Mesenchymal stem cell (in vitro differentiated cells and primary cell): ENCODE data around the gene NDUFB8.

Experiments used
- DNase-seq: peaks from one replicate; pipeline ENCODE4 v3.0.0-alpha.2; 2013
- H2AFZ ChIP-seq: one replicate; pipeline ENCODE4 v1.6.1; 2013; ENCODE audit warnings: low read depth, mild to moderate bottlenecking, control low read depth, inconsistent platforms, low read length, moderate library complexity
- H2AK5ac ChIP-seq: 2 replicates; pipeline ENCODE4 v1.6.1; 2013; ENCODE audit warnings: low read length, moderate library complexity, mild to moderate bottlenecking, inconsistent platforms; ENCODE audit not compliant: severe bottlenecking
- H2BK120ac ChIP-seq: one replicate; pipeline ENCODE4 v1.6.1; 2013; ENCODE audit warnings: low read depth, mild to moderate bottlenecking, inconsistent platforms, low read length, moderate library complexity
- H2BK12ac ChIP-seq, 2 experiments: one replicate each; pipeline ENCODE4 v1.6.1; 2013; ENCODE audit warnings: inconsistent platforms in 2 of 2, low read length in 2 of 2, mild to moderate bottlenecking in 2 of 2, moderate library complexity in 2 of 2, control low read depth in 1 of 2
- H2BK15ac ChIP-seq: one replicate; pipeline ENCODE4 v1.6.1; 2013; ENCODE audit warnings: mild to moderate bottlenecking, low read depth, inconsistent platforms; ENCODE audit not compliant: poor library complexity, severe bottlenecking
- H2BK5ac ChIP-seq: 2 replicates; pipeline ENCODE4 v1.6.1; 2013; ENCODE audit warnings: low read depth, mild to moderate bottlenecking, low read length, control low read depth, inconsistent platforms; ENCODE audit not compliant: poor library complexity, severe bottlenecking
- H3K14ac ChIP-seq, 2 experiments: one replicate each; pipeline ENCODE4 v1.6.1; 2013; ENCODE audit warnings: inconsistent platforms in 2 of 2, low read length in 2 of 2, control low read depth in 1 of 2, mild to moderate bottlenecking in 1 of 2, moderate library complexity in 1 of 2
- H3K18ac ChIP-seq, 2 experiments: one replicate each; pipeline ENCODE4 v1.6.1; 2013; ENCODE audit warnings: inconsistent platforms in 2 of 2, low read length in 2 of 2, control low read depth in 1 of 2, low read depth in 1 of 2, mild to moderate bottlenecking in 1 of 2
- H3K23ac ChIP-seq, 2 experiments: one replicate each; pipeline ENCODE4 v1.6.1; 2013; ENCODE audit warnings: inconsistent platforms in 2 of 2, low read length in 2 of 2, mild to moderate bottlenecking in 2 of 2, moderate library complexity in 2 of 2, control low read depth in 1 of 2
- H3K27ac ChIP-seq: 2 replicates; pipeline ENCODE4 v1.5.1; 2013; ENCODE audit warnings: mild to moderate bottlenecking, moderate library complexity, low read length, control low read depth, inconsistent platforms; ENCODE audit not compliant: poor library complexity, severe bottlenecking
- H3K27me3 ChIP-seq, 2 experiments: 2 replicates each; pipeline versions ENCODE4 v1.6.1 to v1.7.0; 2013; ENCODE audit warnings: low read length in 2 of 2, mild to moderate bottlenecking in 2 of 2, moderate library complexity in 2 of 2, control low read depth in 1 of 2, inconsistent platforms in 1 of 2; ENCODE audit not compliant: control insufficient read depth in 1 of 2, insufficient read depth in 1 of 2
- H3K36me3 ChIP-seq, 2 experiments: 2 replicates each; pipeline versions ENCODE4 v1.6.1 to v1.7.0; 2013; ENCODE audit warnings: low read length in 2 of 2, control low read depth in 1 of 2, inconsistent platforms in 1 of 2, low read depth in 1 of 2, mild to moderate bottlenecking in 1 of 2; ENCODE audit not compliant: insufficient read depth in 2 of 2, control insufficient read depth in 1 of 2
- H3K4ac ChIP-seq, 2 experiments: one replicate each; pipeline ENCODE4 v1.6.1; 2013; ENCODE audit warnings: inconsistent platforms in 2 of 2, low read length in 2 of 2, mild to moderate bottlenecking in 2 of 2, moderate library complexity in 2 of 2, control low read depth in 1 of 2, low read depth in 1 of 2
- H3K4me1 ChIP-seq: 2 replicates; pipeline ENCODE4 v1.6.1; 2013; ENCODE audit warnings: low read depth, low read length, control low read depth; ENCODE audit not compliant: control insufficient read depth, insufficient read depth
- H3K4me2 ChIP-seq: 2 replicates; pipeline ENCODE4 v1.6.1; 2013; ENCODE audit warnings: low read length, mild to moderate bottlenecking, inconsistent platforms; ENCODE audit not compliant: poor library complexity, severe bottlenecking
- H3K4me3 ChIP-seq, 2 experiments: 2 replicates each; pipeline versions ENCODE4 v1.5.1 to v1.7.0; 2013; ENCODE audit warnings: low read length in 2 of 2, mild to moderate bottlenecking in 2 of 2, control low read depth in 1 of 2, low read depth in 1 of 2; ENCODE audit not compliant: insufficient read depth in 1 of 2
- H3K79me1 ChIP-seq: replicated peaks from 2 replicates; pipeline ENCODE4 v1.6.1; 2013; ENCODE audit warnings: mild to moderate bottlenecking, control low read depth, low read length, inconsistent platforms; ENCODE audit not compliant: poor library complexity, severe bottlenecking
- H3K9ac ChIP-seq: 2 replicates; pipeline ENCODE4 v1.7.0; 2013; ENCODE audit warnings: mild to moderate bottlenecking, low read length, moderate library complexity
- H3K9me3 ChIP-seq: 2 replicates; pipeline ENCODE4 v1.7.0; 2013; ENCODE audit warnings: mild to moderate bottlenecking, low read length; ENCODE audit not compliant: control insufficient read depth
- H4K8ac ChIP-seq: one replicate; pipeline ENCODE4 v1.6.1; 2013; ENCODE audit warnings: inconsistent platforms, mild to moderate bottlenecking, low read length, moderate library complexity
- H4K91ac ChIP-seq: one replicate; pipeline ENCODE4 v1.6.1; 2013; ENCODE audit warnings: mild to moderate bottlenecking, low read length, inconsistent platforms
- WGBS: methylation state at CpG from one replicate; pipeline ENCODE4 v1.1.7; 2013; ENCODE audit warnings: mixed read lengths; 5-methylcytosine and 5-hydroxymethylcytosine counted together

The NDUFB8 gene

DNA sequence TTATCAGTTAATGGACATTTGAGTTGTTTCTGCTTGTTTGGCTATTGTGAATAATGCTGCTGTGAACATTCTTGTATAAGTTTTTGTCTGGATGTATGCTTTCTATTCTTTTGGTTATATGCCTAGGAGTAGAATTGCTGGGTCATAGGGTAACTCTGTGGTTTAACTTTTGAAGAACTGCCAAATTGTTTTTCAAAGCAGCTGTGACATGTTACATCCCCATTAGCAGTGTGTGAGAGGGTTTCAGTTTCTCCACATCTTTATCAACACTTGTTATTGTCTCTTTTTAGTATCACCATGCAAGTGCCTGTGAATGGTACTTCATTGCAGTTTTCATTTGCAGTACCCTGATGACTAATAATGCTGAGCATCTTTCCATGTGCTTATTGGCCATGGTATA, 2.1 kb upstream of the NDUFB8 start:
- Histone ChIP-seq H3K4me2 (no peak overlapping the region), H3K14ac (no peak overlapping the region), H2AK5ac (no peak overlapping the region), H3K79me1 (peaks cover 23% of the 10 kb centered on the region), H2BK12ac (no peak overlapping the region), H3K18ac (no peak overlapping the region), H3K4me1 (peaks cover 6% of the 10 kb centered on the region), H3K4ac (no peak overlapping the region), H3K9ac (no peak overlapping the region), H3K4me3 (no peak overlapping the region), H4K8ac (no peak overlapping the region), H2BK15ac (no peak overlapping the region), H4K91ac (no peak overlapping the region), H3K27me3 (no peaks in the 10 kb centered on the region), H3K9me3 (no peaks in the 10 kb centered on the region), H2BK120ac (no peak overlapping the region), H2AFZ (no peak overlapping the region), H3K36me3 (peaks cover 2 to 12% of the 10 kb centered on the region in 2 experiments), H2BK5ac (no peak overlapping the region), H3K27ac (no peak overlapping the region), H3K23ac (no peak overlapping the region)
- DNase-seq: no peak

DNA sequence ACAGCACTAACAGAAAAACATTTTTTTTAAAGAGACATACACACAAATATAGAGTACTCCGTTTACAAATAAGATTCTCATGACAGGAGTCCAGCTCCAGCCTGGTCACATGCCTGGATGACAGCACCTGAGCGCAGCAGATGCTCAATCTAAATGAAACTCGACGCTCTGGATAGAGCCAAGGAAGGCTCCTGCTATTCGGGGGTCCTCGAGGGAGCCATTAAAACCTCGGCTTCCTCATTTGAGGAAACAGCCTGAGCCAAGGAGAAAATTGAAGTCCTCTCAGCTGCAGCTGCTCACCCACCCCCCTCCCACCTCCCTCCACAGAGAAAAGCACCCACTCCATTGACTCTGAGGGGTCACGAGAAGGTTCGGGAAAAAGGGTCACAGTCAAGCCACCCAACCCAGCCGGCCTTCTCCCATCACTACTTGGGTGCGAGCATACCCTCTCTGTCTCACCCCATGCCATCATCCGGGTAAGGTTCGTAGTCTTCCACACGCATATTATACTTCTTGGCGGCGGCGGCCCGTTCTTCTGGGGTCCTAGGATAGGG, 673 bp downstream of the NDUFB8 start:
- peak overlapping the region; percentile 90 for H4K91ac ChIP-seq
- H2BK15ac ChIP-seq: peak overlapping the region; percentile 83
- no peak overlapping the region for H3K27ac ChIP-seq
- H3K9me3 ChIP-seq: no peaks in the 10 kb centered on the region
- 6% methylated on average over 17 of the region's 18 CpGs for WGBS
- no peaks in the 10 kb centered on the region for H3K27me3 ChIP-seq
- peak overlapping the region; percentile 99 for H3K4me2 ChIP-seq
- peaks cover 6% of the 10 kb centered on the region for H3K4me1 ChIP-seq
- peak overlapping the region; percentile 87 to 97 for H3K4ac ChIP-seq
- peak overlapping the region; percentile 97 for H3K9ac ChIP-seq
- peak overlapping the region; percentile 99 for H4K8ac ChIP-seq
- peak overlapping the region in 1 of 2 experiments; percentile 99 for H3K23ac ChIP-seq
- H2AK5ac ChIP-seq: peak overlapping the region; percentile 81
- H2BK12ac ChIP-seq: peak overlapping the region in 1 of 2 experiments; percentile 3
- H2BK5ac ChIP-seq: peak overlapping the region; percentile 68
- peaks cover 24 to 39% of the 10 kb centered on the region in 2 experiments for H3K36me3 ChIP-seq
- H2AFZ ChIP-seq: peak overlapping the region; percentile 18
- peak overlapping the region; percentile 98 to 99 for H3K4me3 ChIP-seq
- no peak overlapping the region for H2BK120ac ChIP-seq
- peak overlapping the region; percentile 92 to 95 for H3K18ac ChIP-seq
- peak; percentile 24 for DNase-seq
- peak overlapping the region; percentile 25 to 68 for H3K14ac ChIP-seq
- peaks cover 27% of the 10 kb centered on the region for H3K79me1 ChIP-seq

DNA sequence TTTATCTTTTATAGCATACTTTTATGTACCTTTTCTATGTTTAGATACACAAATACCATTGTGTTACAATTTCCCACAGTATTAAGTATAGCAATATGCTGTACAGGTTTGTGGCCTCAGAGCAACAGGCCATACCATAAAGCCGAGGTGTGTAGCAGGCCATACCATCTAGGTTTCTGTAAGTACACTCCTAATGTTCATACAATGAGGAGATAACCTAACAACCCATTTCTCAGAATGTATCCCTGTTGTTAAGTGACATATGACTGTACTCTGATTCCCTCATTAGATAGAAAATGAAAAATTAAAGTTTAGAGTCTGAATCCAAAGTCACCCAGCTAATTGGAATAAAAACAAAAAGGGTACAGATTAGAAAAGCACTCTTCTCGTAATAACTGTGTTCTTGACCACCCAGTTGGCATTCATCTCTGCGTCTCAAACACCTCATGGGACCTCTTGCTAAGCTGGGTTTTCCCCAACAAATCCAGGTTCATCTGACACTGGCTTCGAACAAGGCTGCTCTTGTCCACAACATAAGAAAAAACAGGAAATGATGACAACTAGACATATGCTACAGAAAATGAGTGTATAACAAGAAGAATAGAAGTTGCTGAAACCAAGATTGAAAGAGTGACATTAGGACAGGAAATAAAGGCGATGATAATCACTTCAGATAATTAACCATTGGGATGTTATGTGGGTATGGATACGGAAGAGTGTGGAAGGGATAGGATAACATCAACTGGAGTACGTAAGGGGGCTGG, 1.4 kb downstream of the NDUFB8 start:
- peaks cover 27% of the 10 kb centered on the region for H3K79me1 ChIP-seq
- no peak overlapping the region for H2BK15ac ChIP-seq
- no peak overlapping the region for H4K91ac ChIP-seq
- no peak overlapping the region for H3K18ac ChIP-seq
- peak overlapping the region in 1 of 2 experiments; percentile 98 for H3K4me3 ChIP-seq
- H3K9ac ChIP-seq: peak overlapping the region; percentile 97
- H3K9me3 ChIP-seq: no peaks in the 10 kb centered on the region
- no peak overlapping the region for H2BK5ac ChIP-seq
- H3K14ac ChIP-seq: no peak overlapping the region
- WGBS: 76% methylated on average over 4 of the region's 7 CpGs
- H4K8ac ChIP-seq: no peak overlapping the region
- H2AFZ ChIP-seq: no peak overlapping the region
- peaks cover 26 to 46% of the 10 kb centered on the region in 2 experiments for H3K36me3 ChIP-seq
- H3K27ac ChIP-seq: no peak overlapping the region
- H2AK5ac ChIP-seq: no peak overlapping the region
- H2BK12ac ChIP-seq: no peak overlapping the region
- peaks cover 6% of the 10 kb centered on the region for H3K4me1 ChIP-seq
- no peak overlapping the region for H3K4ac ChIP-seq
- DNase-seq: no peak
- H3K4me2 ChIP-seq: peak overlapping the region; percentile 99
- H3K23ac ChIP-seq: no peak overlapping the region
- H3K27me3 ChIP-seq: no peaks in the 10 kb centered on the region
- no peak overlapping the region for H2BK120ac ChIP-seq

DNA sequence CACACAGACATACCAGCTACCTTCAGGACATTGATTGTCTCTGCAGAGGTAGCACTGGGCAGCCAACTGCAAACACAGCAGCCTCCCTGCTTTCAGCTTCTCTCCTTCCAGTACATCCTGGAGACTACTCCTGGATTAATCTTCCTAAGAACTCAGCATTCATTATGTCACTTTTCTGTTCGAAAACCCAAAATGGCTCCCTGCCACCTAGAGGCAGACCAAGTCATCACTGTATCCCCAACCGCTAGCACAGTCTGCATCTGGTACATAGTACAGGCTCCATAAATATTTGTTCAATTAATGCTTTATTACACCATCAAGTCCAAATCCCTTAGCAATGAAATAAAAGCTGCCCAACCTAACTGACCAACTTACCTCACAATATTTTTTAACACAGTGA, 5.0 kb downstream of the NDUFB8 start:
- peaks cover 25% of the 10 kb centered on the region for H3K79me1 ChIP-seq
- no peak overlapping the region for H2AK5ac ChIP-seq
- no peak overlapping the region for H2BK120ac ChIP-seq
- no peak overlapping the region for H3K4me3 ChIP-seq
- H3K36me3 ChIP-seq: peaks cover 32 to 57% of the 10 kb centered on the region in 2 experiments
- peaks cover 10% of the 10 kb centered on the region for H3K4me1 ChIP-seq
- H3K27me3 ChIP-seq: no peaks in the 10 kb centered on the region
- H3K9me3 ChIP-seq: no peaks in the 10 kb centered on the region
- no peak overlapping the region for H3K14ac ChIP-seq
- H2BK15ac ChIP-seq: no peak overlapping the region
- H2BK5ac ChIP-seq: no peak overlapping the region
- no peak overlapping the region for H3K4me2 ChIP-seq
- H3K18ac ChIP-seq: no peak overlapping the region
- no peak overlapping the region for H4K91ac ChIP-seq
- H2BK12ac ChIP-seq: no peak overlapping the region
- no peak overlapping the region for H3K4ac ChIP-seq
- H2AFZ ChIP-seq: no peak overlapping the region
- WGBS: 95% methylated on average over 2 of the region's 2 CpGs
- no peak for DNase-seq
- H3K9ac ChIP-seq: no peak overlapping the region
- H4K8ac ChIP-seq: no peak overlapping the region
- H3K23ac ChIP-seq: no peak overlapping the region
- H3K27ac ChIP-seq: no peak overlapping the region
